ENCODE results near the gene SRSF10. TPM values are rescaled to one million over a fixed set of nuclear protein-coding genes. Genes with fewer than 3 reads are reported as not detected.

SRSF10 gene
- total RNA-seq, 2 donors from 2014 or later = 61.5 to 89.7 TPM

DNA sequence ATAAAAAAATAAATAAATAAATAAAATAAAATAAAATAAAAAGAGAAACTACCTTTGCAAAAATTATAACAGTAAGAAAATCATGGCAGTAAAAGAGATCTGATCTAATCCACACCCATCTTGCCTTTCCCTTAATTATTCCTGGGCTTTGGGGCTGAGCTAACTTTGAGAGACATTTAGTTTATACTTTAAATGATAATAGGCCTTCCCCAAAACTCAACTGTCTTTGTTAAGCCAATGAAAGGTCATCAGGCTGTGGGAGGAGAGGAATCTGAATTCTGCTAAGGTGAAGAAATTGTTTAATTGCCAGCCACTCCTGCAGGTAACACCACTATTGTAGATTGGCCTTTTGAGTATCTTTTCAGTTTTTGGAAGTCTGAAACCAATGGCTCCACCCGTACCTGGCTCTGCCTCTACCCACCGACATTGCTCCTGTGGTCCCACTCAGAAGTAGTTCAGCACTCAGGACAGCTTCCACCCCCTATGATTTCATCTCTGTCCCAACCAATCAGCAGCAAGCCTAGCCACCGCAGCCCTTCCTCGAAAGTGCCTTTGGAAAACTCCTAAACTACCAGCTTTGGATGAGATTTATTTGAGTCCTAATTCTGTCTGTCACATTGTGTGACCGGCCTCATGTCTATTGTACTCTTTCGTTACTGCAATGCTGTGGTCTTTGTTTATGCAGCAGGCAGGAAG lies 43.5 kb downstream of the SRSF10 start:
- 85 to 87% methylated on average over 5 to 6 of the region's 6 CpGs for WGBS, 2 donors
- no peaks in the 10 kb centered on the region for H3K9me3 ChIP-seq
- no peaks in the 10 kb centered on the region for H3K4me1 ChIP-seq
- H3K36me3 ChIP-seq (replicated peaks in 1 of 2; ENCODE audit: insufficient read depth in 1 of 2, low read depth in 2 of 2) = no peaks in the 10 kb centered on the region
- no peak for ATAC-seq
- no peak for DNase-seq
- H3K4me3 ChIP-seq = no peak overlapping the region
- intact Hi-C loops (cut with DNase I) = no loop called here
- no peak overlapping the region for H3K27ac ChIP-seq
- no peaks in the 10 kb centered on the region for H3K27me3 ChIP-seq
- no peak for TF ChIP-seq POLR2A (IDR thresholded peaks at IDR 0.05)
- TF ChIP-seq, protein P1, sequence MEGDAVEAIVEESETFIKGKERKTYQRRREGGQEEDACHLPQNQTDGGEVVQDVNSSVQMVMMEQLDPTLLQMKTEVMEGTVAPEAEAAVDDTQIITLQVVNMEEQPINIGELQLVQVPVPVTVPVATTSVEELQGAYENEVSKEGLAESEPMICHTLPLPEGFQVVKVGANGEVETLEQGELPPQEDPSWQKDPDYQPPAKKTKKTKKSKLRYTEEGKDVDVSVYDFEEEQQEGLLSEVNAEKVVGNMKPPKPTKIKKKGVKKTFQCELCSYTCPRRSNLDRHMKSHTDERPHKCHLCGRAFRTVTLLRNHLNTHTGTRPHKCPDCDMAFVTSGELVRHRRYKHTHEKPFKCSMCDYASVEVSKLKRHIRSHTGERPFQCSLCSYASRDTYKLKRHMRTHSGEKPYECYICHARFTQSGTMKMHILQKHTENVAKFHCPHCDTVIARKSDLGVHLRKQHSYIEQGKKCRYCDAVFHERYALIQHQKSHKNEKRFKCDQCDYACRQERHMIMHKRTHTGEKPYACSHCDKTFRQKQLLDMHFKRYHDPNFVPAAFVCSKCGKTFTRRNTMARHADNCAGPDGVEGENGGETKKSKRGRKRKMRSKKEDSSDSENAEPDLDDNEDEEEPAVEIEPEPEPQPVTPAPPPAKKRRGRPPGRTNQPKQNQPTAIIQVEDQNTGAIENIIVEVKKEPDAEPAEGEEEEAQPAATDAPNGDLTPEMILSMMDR (IDR thresholded peaks at IDR 0.05) = no peak

DNA sequence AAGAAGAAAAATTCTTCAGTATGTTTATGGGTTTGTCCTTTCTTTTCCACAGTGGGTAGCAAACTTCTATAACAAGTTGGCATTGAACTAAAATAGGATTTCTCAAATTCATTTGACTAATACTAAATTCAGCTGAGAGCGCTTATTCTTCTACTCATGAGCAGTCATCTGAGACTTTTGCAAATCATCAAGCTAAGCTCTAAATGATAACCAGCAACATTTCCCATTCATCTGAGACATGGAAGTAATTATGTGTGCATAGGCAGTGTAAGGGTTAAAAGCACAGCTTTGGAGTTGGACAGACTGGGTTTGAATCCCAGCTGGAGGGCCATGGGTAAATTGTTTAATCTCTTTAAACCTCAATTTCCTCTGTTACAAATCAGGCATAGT lies 48.6 kb downstream of the SRSF10 start:
- Histone ChIP-seq H3K4me3 (no peak overlapping the region), H3K36me3 (replicated peaks in 1 of 2; ENCODE audit: insufficient read depth in 1 of 2, low read depth in 2 of 2) (no peaks in the 10 kb centered on the region), H3K4me1 (no peaks in the 10 kb centered on the region), H3K9me3 (no peaks in the 10 kb centered on the region), H3K27ac (no peak overlapping the region), H3K27me3 (no peaks in the 10 kb centered on the region)
- no peak for DNase-seq
- TF ChIP-seq POLR2A (IDR thresholded peaks at IDR 0.05) = no peak
- TF ChIP-seq, protein P1 (IDR thresholded peaks at IDR 0.05) = no peak
- 91 to 95% methylated on average over 1 of the region's 1 CpG for WGBS, 2 donors
- intact Hi-C loops (cut with DNase I) = no loop called here
- ATAC-seq = no peak

DNA sequence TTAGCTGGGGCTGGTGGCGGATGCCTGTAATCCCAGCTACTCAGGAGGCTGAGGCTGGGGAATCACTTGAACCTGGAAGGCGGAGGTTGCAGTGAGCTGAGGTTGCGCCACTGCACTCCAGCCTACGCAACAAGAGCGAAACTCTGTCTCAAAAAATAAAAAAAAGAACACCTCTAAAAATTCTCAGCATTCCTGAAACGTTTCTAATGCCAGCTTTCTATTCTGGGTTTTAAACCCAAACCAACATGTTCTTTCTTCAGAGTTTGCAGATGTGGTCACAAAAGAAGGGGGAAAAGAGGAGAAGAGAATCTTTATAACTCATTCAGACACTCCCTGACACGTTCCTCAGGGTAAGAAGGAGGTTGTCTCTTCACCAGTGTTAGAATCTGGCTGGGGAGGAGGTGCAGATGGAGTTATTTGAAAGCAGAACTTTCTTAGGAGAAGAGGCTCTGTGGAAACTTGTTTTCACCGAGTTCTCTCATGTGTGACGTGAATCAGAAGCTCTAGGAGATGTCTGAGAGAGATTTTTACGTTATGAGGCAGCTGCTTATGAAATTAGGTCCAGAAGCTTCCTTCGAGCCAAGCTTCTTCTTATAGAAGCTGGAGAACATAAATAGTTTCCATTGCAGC lies 49.2 kb downstream of the SRSF10 start:
- Histone ChIP-seq H3K4me3 (no peak overlapping the region), H3K36me3 (replicated peaks in 1 of 2; ENCODE audit: insufficient read depth in 1 of 2, low read depth in 2 of 2) (no peaks in the 10 kb centered on the region), H3K27ac (no peak overlapping the region), H3K27me3 (no peaks in the 10 kb centered on the region), H3K4me1 (no peaks in the 10 kb centered on the region), H3K9me3 (no peaks in the 10 kb centered on the region)
- WGBS, 2 donors = 61 to 71% methylated on average over 11 of the region's 11 CpGs
- TF ChIP-seq POLR2A (IDR thresholded peaks at IDR 0.05) = no peak
- TF ChIP-seq, protein P1 (IDR thresholded peaks at IDR 0.05) = no peak
- no peak for ATAC-seq
- intact Hi-C loops (cut with DNase I) = no loop called here
- DNase-seq = no peak

DNA sequence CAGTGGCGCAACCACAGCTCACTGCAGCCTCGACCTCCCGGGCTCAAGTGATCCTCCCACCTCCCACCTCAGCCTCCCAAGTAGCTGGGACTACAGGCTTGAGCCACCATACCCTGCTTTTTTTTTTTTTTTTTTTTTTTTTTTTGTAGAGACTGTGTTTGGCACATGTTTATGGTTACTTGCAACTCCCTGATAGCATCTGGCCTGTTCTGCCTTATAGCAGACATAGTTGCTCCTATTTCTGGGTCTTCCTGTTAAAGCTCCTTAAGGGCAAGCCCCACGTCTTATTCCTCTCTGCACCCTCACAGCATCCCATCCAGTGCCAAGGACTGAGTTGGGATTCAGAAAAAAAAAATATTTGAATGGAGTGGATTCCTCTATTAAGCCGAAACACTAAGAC lies 49.9 kb downstream of the SRSF10 start:
- 77 to 85% methylated on average over 5 of the region's 5 CpGs for WGBS, 2 donors
- DNase-seq (no peak), ATAC-seq (no peak)
- no peaks in the 10 kb centered on the region for H3K27me3 ChIP-seq
- TF ChIP-seq, protein P1 (IDR thresholded peaks at IDR 0.05) = no peak
- TF ChIP-seq POLR2A (IDR thresholded peaks at IDR 0.05) = no peak
- H3K27ac ChIP-seq = no peak overlapping the region
- intact Hi-C loops (cut with DNase I) = no loop called here
- no peaks in the 10 kb centered on the region for H3K9me3 ChIP-seq
- no peaks in the 10 kb centered on the region for H3K4me1 ChIP-seq
- no peaks in the 10 kb centered on the region for H3K36me3 ChIP-seq (replicated peaks in 1 of 2; ENCODE audit: insufficient read depth in 1 of 2, low read depth in 2 of 2)
- H3K4me3 ChIP-seq = no peak overlapping the region

DNA sequence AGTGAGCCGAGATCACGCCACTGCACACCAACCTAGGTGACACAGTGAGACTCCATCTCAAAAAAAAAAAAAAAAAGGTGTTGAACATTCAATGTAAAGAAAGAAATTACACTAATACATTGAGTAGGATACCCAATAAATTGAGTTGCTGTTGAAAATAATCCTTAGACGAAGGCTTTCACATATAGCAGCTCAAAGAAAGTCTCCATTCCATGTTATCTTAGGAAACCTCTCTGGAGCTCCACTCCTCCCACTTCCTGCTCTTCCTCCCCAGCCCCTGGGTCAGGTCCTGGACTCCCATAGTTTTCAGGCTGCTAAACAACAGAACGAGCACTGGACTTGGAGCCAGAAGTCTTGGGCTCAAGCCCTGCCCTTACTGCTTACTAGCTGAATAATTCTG lies 51.3 kb downstream of the SRSF10 start:
- TF ChIP-seq, protein P1 (IDR thresholded peaks at IDR 0.05) = no peak
- TF ChIP-seq POLR2A (IDR thresholded peaks at IDR 0.05) = no peak
- intact Hi-C loops (cut with DNase I) = no loop called here
- WGBS, 2 donors = 83 to 84% methylated on average over 4 of the region's 4 CpGs
- Histone ChIP-seq H3K36me3 (replicated peaks in 1 of 2; ENCODE audit: insufficient read depth in 1 of 2, low read depth in 2 of 2) (no peaks in the 10 kb centered on the region), H3K9me3 (no peaks in the 10 kb centered on the region), H3K27me3 (no peaks in the 10 kb centered on the region), H3K4me1 (no peaks in the 10 kb centered on the region), H3K4me3 (no peak overlapping the region), H3K27ac (no peak overlapping the region)
- DNase-seq = no peak
- ATAC-seq = no peak

All from body of pancreas (tissue), 4 donors.